Measurements from ENCODE around the gene OSTN. TPM values are rescaled to one million over a fixed set of nuclear protein-coding genes. Genes with fewer than 3 reads are reported as not detected.
"Not testable (repeated sequence)": the region's sequence is repeated elsewhere in the genome, so short reads cannot be mapped to it uniquely, and the experiment has no call there.

OSTN gene, protein sequence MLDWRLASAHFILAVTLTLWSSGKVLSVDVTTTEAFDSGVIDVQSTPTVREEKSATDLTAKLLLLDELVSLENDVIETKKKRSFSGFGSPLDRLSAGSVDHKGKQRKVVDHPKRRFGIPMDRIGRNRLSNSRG
- not detected for polyA plus RNA-seq

DNA sequence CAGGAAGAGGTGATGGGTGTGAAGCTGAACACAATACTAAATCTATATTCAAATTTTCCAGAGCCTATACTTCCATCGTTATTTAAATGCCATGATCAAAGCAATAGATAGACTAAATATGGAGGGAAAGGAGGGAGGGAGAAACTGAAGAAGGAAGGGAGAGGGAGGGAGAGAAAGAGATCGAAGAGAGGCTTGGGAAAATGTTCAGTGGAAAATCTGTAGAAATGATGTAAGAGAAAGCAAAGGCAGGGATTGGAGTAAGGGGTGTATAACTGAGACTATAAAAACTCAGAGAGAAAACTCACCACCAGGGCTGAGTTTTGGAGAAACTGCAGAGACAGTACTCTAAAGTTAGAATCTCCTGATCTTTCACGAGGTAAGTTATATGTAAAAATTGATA, at the start of gene OSTN:
Gene OSTN (plus strand): TSS at position 310 of the 400 bp plus-strand sequence. CDS start 13,292 bp downstream, outside the sequence.
- Mint-ChIP-seq H3K27me3 (no peaks in the 10 kb centered on the region), H3K27ac (no peak within 1 kb of the TSS), H3K4me3 (no peak within 1 kb of the TSS), H3K36me3 (no peaks in the 10 kb centered on the region), H3K4me1 (peaks cover 0 to 2% (median 1%) of the 10 kb centered on the region in 3 donors), H3K9me3 (no peaks in the 10 kb centered on the region)

DNA sequence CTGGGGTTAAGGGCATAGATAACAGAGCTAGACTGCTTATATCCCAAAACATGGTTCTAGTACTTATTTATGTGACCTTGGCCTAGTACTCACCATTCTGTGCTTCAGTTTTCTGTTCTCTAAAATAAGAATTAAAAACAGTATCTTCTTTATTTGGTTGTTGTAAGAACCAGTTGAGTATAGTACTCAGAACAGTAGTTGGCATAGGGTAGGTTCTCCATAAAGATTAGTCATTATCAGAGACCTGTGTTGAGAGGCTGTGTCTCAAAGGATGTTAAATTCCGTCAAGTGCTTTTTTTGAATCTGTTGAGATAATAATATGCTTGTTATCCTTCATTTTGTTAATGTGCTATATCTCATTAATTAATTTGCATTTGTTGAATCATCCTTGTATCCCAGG, 47.4 kb upstream of the OSTN start:
- Mint-ChIP-seq H3K4me3 (no peak overlapping the region), H3K27ac (no peak overlapping the region), H3K4me1 (peaks cover 7 to 19% (median 9%) of the 10 kb centered on the region in 3 donors), H3K9me3 (peaks cover 9 to 27% (median 18%) of the 10 kb centered on the region in 3 donors), H3K36me3 (peaks cover 4% of the 10 kb centered on the region), H3K27me3 (no peaks in the 10 kb centered on the region)

DNA sequence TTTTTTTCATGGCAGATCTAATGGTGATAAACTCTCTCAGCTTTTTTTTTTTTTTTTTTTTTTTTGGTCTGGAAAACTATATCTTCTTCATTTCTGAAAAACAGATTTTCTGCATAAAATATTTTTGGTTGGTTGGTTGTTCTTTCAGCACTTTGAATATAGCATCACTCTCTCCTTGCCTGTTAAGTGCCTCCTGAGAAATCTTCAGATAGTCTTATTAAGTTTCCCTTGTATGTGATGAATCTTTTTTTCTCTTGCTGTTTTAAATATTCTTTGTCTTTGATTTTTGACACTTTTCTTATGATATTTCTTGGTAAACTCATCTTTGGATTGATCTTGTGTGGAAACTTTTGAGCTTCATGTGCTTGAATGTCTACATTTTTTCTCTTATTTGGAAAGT, 44.2 kb upstream of the OSTN start:
- Mint-ChIP-seq H3K27ac (no peak overlapping the region), H3K4me3 (peak overlapping the region in 1 of 4 donors; percentile 75), H3K4me1 (no peaks in the 10 kb centered on the region), H3K36me3 (peaks cover 4% of the 10 kb centered on the region), H3K9me3 (peaks cover 9 to 24% (median 18%) of the 10 kb centered on the region in 3 donors), H3K27me3 (no peaks in the 10 kb centered on the region)

DNA sequence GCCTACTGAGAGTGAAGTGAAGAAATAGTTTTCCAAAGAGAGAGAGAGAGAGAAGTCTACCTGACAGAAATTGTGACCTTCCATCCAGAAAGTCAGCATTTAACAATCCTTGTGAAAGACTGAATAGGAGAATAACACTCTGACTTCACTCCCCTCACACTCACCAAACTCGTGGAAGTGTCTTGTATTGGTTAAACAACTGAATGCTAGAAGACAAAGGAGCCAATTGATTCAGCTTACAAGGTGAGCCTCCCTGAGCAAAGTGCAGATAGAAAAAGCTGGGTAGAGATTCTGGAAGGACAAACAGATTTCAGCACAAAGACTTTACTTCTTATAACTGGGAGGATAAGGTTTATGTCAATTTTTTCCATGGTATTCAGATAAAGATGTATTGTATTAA, 40.8 kb upstream of the OSTN start:
- H3K4me3 Mint-ChIP-seq: no peak overlapping the region
- no peak overlapping the region for H3K27ac Mint-ChIP-seq
- H3K4me1 Mint-ChIP-seq: no peaks in the 10 kb centered on the region
- H3K27me3 Mint-ChIP-seq: no peaks in the 10 kb centered on the region
- H3K36me3 Mint-ChIP-seq: peaks cover 7% of the 10 kb centered on the region
- H3K9me3 Mint-ChIP-seq: peaks cover 9 to 28% (median 16%) of the 10 kb centered on the region in 3 donors

DNA sequence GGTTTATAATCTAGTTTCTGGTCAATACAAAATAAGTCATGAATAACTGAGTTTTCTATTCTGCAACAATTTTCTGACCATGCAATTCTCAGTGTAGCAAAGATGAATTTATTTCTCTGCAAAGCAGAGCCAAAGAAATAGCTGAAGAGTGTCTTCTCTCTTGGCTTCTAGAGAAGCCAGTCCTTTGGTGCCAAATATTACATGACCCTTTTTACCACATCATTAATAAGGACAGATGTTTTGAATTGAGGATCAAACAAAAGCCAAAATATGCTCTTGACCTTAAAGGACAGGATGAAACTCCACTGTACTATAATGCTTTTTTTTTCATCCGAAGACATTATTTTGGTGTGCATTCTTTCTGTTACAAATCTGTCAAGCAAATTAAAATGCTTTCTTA, 40.2 kb upstream of the OSTN start:
- H3K36me3 Mint-ChIP-seq: peaks cover 7% of the 10 kb centered on the region
- no peak overlapping the region for H3K4me3 Mint-ChIP-seq
- peaks cover 6 to 26% (median 13%) of the 10 kb centered on the region in 3 donors for H3K9me3 Mint-ChIP-seq
- H3K27me3 Mint-ChIP-seq: no peaks in the 10 kb centered on the region
- H3K27ac Mint-ChIP-seq: no peak overlapping the region
- H3K4me1 Mint-ChIP-seq: no peaks in the 10 kb centered on the region

DNA sequence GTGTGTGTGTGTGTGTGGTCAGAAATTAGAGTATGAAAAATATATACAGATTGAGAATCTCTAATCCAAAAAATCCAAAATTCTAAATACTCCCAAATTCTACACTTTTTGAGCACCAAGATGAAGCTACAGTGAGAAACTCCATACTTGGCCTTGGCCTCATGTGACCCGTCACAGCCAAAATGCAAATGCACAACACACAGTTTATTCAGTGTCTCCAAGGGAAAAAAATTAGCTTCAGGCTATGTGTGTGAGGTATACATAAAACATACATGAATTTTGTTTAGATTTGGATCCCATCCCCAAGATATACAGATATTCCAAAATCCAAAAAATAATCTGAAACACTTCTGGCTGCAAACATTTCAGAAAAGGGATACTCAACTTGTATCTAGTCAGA, 33.2 kb upstream of the OSTN start:
- Mint-ChIP-seq H3K9me3 (peaks cover 0 to 5% (median 1%) of the 10 kb centered on the region in 3 donors), H3K36me3 (no peaks in the 10 kb centered on the region), H3K4me1 (peaks cover 1 to 8% (median 8%) of the 10 kb centered on the region in 3 donors), H3K4me3 (no peak overlapping the region), H3K27me3 (no peaks in the 10 kb centered on the region), H3K27ac (no peak overlapping the region)

DNA sequence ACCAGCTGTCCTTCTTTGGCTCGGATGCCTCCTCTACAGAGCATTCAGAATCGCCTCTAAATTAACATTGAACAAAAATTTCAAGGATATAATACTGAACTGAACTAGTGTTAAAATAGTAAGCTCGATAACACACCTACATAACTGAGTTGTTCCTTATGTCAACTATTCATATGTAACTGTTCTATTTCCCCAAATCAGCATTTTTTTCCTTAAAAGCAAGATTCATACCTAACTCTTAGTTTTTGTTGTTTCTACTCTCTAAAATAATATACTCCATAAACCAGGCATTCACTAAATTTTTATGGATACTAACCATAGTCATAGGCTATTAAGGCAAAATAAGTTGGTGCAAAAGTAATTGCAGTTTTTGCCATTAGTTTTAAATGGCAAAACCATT, 32.7 kb upstream of the OSTN start:
- Mint-ChIP-seq H3K4me1 (peaks cover 1 to 8% (median 8%) of the 10 kb centered on the region in 3 donors), H3K4me3 (no peak overlapping the region)

DNA sequence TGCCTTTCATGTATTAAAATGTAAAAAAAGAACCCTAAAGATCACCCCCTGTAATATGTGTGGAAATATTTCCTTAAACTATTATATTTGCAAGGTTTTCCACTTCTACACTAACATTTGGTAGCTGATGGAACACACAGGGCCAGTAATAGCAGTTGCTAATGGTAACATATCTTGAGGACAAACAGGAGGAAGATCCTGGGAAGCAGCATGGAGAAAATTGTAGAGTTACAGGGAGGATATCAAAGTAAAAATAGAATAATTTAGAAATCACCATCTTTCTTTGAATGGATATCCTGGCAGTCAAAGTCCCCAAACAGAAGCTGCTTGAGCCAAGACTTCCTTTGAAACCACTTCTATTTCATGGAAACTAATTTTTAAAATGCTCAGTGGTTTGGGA, 29.5 kb upstream of the OSTN start:
- Mint-ChIP-seq H3K27me3 (no peaks in the 10 kb centered on the region), H3K27ac (peak overlapping the region in 1 of 3 donors; percentile 24), H3K4me1 (peaks cover 3 to 8% (median 8%) of the 10 kb centered on the region in 3 donors), H3K36me3 (no peaks in the 10 kb centered on the region), H3K4me3 (no peak overlapping the region), H3K9me3 (no peaks in the 10 kb centered on the region)

More for the DNA sequence above, 32.7 kb upstream of the OSTN start:
- H3K27me3 Mint-ChIP-seq: no peaks in the 10 kb centered on the region
- H3K27ac Mint-ChIP-seq: no peak overlapping the region
- H3K9me3 Mint-ChIP-seq: peaks cover 0 to 5% (median 1%) of the 10 kb centered on the region in 3 donors
- H3K36me3 Mint-ChIP-seq: no peaks in the 10 kb centered on the region

DNA sequence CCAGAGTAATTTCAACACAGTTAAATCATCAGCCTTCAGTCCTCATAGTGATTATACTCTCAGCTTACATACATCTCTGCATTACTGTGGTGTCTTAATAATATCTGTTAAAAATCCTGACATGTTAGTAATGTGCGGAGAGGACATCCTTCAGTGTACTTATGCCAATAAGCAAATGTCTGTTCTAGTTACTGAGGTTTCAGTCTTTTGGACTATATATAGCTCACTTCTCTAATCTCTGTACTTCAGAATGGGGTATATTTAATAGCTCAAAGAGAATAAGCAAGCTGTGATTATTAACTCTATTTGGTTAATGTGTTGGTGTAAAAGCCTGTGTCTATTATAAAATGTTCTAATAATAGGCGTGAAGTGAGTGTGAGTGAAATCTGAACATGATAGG, 28.9 kb upstream of the OSTN start:
- H3K9me3 Mint-ChIP-seq: no peaks in the 10 kb centered on the region
- peak overlapping the region in 1 of 3 donors; percentile 24 for H3K27ac Mint-ChIP-seq
- no peak overlapping the region for H3K4me3 Mint-ChIP-seq
- H3K4me1 Mint-ChIP-seq: peaks cover 3 to 8% (median 8%) of the 10 kb centered on the region in 3 donors
- no peaks in the 10 kb centered on the region for H3K36me3 Mint-ChIP-seq
- H3K27me3 Mint-ChIP-seq: no peaks in the 10 kb centered on the region

DNA sequence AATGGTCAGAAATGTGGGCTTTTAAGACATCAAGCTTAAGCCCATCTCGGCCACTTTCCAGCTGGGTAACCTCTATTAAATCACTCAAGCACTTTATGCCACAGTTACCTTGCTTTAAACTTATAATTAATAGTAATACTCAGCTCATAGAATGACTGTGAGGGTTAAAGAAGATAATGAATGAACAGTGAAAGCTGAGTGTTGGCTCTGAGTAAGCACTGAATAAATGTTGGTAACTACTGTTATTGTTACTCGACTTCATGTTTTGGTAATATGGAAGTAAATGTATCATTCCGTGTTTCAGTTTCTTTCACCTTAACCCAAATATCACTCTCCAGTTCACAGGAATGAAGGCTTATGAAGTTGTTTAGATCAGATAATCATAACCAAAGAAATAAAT, 23.9 kb upstream of the OSTN start:
- Mint-ChIP-seq H3K4me1 (peaks cover 0 to 4% (median 2%) of the 10 kb centered on the region in 3 donors), H3K4me3 (no peak overlapping the region), H3K9me3 (peaks cover 0 to 8% (median 6%) of the 10 kb centered on the region in 3 donors), H3K27ac (no peak overlapping the region), H3K36me3 (no peaks in the 10 kb centered on the region), H3K27me3 (no peaks in the 10 kb centered on the region)

DNA sequence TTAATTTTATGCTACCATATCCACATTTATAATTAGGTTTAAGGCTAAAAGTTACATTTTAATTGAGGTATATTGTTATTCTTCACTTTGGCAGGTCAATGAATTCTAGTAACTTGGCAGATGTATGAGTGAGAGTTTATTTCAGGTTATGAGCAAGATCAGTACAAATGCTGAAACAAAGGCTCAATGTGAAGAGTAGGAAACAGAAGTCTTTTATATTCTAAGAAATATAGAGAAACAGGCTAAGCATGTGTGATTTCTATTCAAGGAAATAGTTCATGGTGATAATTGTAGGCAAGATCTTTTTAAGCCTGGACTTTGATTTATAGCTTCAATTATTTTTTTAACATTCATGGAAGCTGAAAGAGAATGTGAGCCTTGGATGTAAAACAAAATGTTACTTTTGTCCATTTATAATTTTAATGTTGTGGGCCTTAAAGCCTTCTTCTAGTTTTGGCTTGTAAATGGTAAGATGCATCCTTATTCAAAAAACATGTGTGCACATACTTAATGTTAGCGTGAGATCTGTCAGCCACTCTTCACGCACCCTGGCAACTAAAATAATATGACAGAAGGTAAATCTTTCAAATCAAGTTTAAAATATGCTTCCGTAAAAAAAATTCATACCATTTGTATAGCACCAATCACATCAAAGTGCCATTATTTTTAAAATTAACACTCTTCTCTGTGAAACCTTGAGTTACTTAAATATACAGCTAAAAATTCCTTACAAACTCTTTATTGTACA, 22.8 kb upstream of the OSTN start:
- H3K27ac Mint-ChIP-seq: no peak overlapping the region
- H3K27me3 Mint-ChIP-seq: no peaks in the 10 kb centered on the region
- H3K36me3 Mint-ChIP-seq: no peaks in the 10 kb centered on the region
- peaks cover 0 to 2% (median 0%) of the 10 kb centered on the region in 3 donors for H3K4me1 Mint-ChIP-seq
- peaks cover 0 to 8% (median 6%) of the 10 kb centered on the region in 3 donors for H3K9me3 Mint-ChIP-seq
- no peak overlapping the region for H3K4me3 Mint-ChIP-seq

DNA sequence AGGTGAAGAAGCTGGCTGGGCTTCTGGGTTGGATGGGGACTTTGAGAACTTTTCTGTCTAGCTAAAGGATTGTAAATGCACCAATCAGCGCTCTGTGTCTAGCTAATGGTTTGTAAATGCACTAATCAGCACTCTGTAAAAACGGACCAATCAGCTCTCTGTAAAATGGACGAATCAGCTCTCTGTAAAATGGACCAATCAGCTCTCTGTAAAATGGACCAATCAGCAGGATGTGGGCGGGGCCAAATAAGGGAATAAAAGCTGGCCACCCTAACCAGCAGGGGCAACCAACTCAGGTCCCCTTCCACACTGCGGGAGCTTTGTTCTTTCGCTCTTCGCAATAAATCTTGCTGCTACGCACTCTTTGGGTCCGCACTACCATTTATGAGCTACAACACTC, 13.7 kb upstream of the OSTN start:
- peak overlapping the region in 1 of 4 donors; percentile 60 for H3K4me3 Mint-ChIP-seq
- not testable (repeated sequence) for H3K9me3 Mint-ChIP-seq

DNA sequence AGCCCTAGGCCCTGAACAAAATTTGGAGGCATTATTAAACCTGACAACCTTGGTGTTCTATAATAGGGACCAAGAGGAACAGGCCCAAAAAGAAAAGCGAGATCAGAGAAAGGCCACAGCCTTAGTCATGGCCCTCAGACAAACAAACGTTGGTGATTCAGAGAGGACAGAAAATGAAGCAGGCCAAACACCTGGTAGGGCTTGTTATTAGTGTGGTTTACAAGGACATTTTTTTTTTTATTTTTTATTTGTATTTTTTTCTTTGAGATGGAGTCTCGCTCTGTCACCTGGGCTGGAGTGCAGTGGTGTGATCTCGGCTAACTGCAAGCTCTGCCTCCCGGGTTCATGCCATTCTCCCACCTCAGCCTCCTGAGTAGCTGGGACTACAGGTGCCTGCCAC, 10.8 kb upstream of the OSTN start:
- not testable (repeated sequence) for H3K27me3 Mint-ChIP-seq, H3K9me3 Mint-ChIP-seq, H3K27ac Mint-ChIP-seq, H3K4me1 Mint-ChIP-seq, H3K36me3 Mint-ChIP-seq, H3K4me3 Mint-ChIP-seq

More for the DNA sequence above, 13.7 kb upstream of the OSTN start:
- H3K36me3 Mint-ChIP-seq, H3K27me3 Mint-ChIP-seq, H3K4me1 Mint-ChIP-seq, H3K27ac Mint-ChIP-seq: not testable (repeated sequence)

DNA sequence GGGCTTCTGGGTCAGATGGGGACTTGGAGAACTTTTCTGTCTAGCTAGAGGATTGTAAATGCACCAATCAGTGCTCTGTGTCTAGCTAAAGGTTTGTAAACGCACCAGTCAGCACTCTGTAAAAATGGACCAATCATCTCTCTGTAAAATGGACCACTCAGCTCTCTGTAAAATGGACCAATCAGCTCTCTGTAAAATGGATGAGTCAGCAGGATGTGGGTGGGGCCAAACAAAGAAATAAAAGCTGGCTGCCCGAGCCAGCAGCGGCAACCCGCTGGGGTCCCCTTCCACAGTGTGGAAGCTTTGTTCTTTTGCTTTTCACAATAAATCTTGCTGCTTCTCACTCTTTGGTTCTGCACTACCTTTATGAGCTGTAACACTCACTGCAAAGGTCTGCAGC, 6.8 kb upstream of the OSTN start:
- not testable (repeated sequence) for H3K27me3 Mint-ChIP-seq, H3K4me1 Mint-ChIP-seq, H3K9me3 Mint-ChIP-seq, H3K27ac Mint-ChIP-seq, H3K4me3 Mint-ChIP-seq, H3K36me3 Mint-ChIP-seq

DNA sequence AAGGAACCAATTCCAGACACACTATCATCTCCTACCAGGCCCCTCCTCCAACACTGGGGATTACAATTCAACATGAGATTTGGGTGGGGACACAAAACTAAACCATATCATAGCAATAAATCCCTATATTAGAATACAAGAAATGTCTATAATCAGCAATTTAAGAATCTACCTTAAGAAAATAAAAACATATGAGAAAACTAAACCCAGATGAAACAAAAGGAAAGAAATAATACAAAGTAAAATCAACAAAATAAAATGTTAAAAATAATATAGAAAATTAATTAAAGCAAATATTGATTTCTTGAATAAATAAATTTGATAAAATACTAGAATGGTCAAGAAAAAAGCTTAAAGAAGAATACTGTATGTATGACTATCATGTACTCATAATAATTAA, 6.1 kb upstream of the OSTN start:
- Mint-ChIP-seq H3K27ac (no peak overlapping the region), H3K27me3 (no peaks in the 10 kb centered on the region), H3K9me3 (no peaks in the 10 kb centered on the region), H3K4me1 (peaks cover 0 to 2% (median 2%) of the 10 kb centered on the region in 3 donors), H3K36me3 (peaks cover 2% of the 10 kb centered on the region), H3K4me3 (no peak overlapping the region)

DNA sequence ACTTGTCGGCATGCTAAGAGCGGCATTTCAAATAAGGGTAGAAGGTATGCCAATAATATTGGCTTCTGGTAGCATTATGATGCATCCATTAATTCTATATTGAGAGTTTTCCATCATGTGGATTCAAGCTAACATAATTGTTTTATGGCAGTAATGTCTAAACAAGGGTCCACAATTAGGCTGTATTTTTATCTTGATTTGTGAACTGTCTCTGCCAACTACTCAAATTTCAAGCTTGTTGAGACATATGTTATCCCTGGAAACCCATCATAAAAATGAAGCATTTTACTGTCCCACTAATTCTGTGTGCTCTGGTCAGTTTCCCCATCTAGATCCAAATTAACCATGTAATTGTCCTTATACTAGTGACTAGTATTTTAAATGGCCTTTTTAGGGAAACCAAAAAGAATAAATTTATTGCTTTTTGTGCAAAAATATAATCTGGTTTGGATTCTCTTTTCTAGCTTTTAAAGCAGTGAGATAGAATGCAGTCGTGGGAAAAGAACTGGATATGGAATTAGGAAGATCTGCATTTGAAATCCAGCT, 1.2 kb upstream of the OSTN start:
- H3K36me3 Mint-ChIP-seq: no peaks in the 10 kb centered on the region

More for the DNA sequence above, 1.2 kb upstream of the OSTN start:
- Mint-ChIP-seq H3K4me1 (peaks cover 0 to 2% (median 1%) of the 10 kb centered on the region in 3 donors), H3K27ac (no peak overlapping the region), H3K27me3 (no peaks in the 10 kb centered on the region), H3K9me3 (no peaks in the 10 kb centered on the region), H3K4me3 (no peak overlapping the region)
